ENCODE data around the gene UBAC1.

UBAC1 gene

GRCh38 chr9:135961277-135961715 lies at the start of gene UBAC1:
UBAC1 (minus strand) TSS chr9:135961373; CDS start chr9:135961162, 211 bp downstream.
- DNase-seq = peak; percentile 98 to 99
- TF ChIP-seq GATA1 (IDR thresholded peaks at IDR 0.05; ENCODE audit: low read depth, low read length) (no peak), POLR2A (IDR thresholded peaks at IDR 0.05; ENCODE audit: low read length) (no peak)

- no peak for DNase-seq
- no peak for TF ChIP-seq GATA1 (IDR thresholded peaks at IDR 0.05; ENCODE audit: low read depth, low read length)
- TF ChIP-seq POLR2A (IDR thresholded peaks at IDR 0.05; ENCODE audit: low read length) = no peak
Observed at GRCh38 chr9:136010615-136011361, 49.6 kb upstream of the UBAC1 start.

GRCh38 chr9:136010176-136010575 lies 49.0 kb upstream of the UBAC1 start:
- TF ChIP-seq POLR2A (IDR thresholded peaks at IDR 0.05; ENCODE audit: low read length) (no peak), GATA1 (IDR thresholded peaks at IDR 0.05; ENCODE audit: low read depth, low read length) (no peak)
- no peak for DNase-seq

GRCh38 chr9:136009516-136009915 lies 48.3 kb upstream of the UBAC1 start:
- DNase-seq = no peak
- TF ChIP-seq GATA1 (IDR thresholded peaks at IDR 0.05; ENCODE audit: low read depth, low read length) = no peak
- TF ChIP-seq POLR2A (IDR thresholded peaks at IDR 0.05; ENCODE audit: low read length) = no peak

GRCh38 chr9:136008693-136008997 lies 47.5 kb upstream of the UBAC1 start:
- DNase-seq = no peak
- TF ChIP-seq GATA1 (IDR thresholded peaks at IDR 0.05; ENCODE audit: low read depth, low read length) = no peak
- TF ChIP-seq POLR2A (IDR thresholded peaks at IDR 0.05; ENCODE audit: low read length) = no peak

- no peak for DNase-seq
- TF ChIP-seq POLR2A (IDR thresholded peaks at IDR 0.05; ENCODE audit: low read length) = no peak
- TF ChIP-seq GATA1 (IDR thresholded peaks at IDR 0.05; ENCODE audit: low read depth, low read length) = no peak
Observed at GRCh38 chr9:136007934-136008692, 46.9 kb upstream of the UBAC1 start.

- no peak for DNase-seq
- TF ChIP-seq POLR2A (IDR thresholded peaks at IDR 0.05; ENCODE audit: low read length) (no peak), GATA1 (IDR thresholded peaks at IDR 0.05; ENCODE audit: low read depth, low read length) (no peak)
Observed at GRCh38 chr9:136007276-136007933, 46.2 kb upstream of the UBAC1 start.

- TF ChIP-seq POLR2A (IDR thresholded peaks at IDR 0.05; ENCODE audit: low read length) = no peak
- TF ChIP-seq GATA1 (IDR thresholded peaks at IDR 0.05; ENCODE audit: low read depth, low read length) = no peak
- no peak for DNase-seq
Observed at GRCh38 chr9:136006169-136006568, 45.0 kb upstream of the UBAC1 start.

- DNase-seq = no peak
- TF ChIP-seq GATA1 (IDR thresholded peaks at IDR 0.05; ENCODE audit: low read depth, low read length) (no peak), POLR2A (IDR thresholded peaks at IDR 0.05; ENCODE audit: low read length) (no peak)
Observed at GRCh38 chr9:136004712-136005111, 43.5 kb upstream of the UBAC1 start.

- no peak for TF ChIP-seq POLR2A (IDR thresholded peaks at IDR 0.05; ENCODE audit: low read length)
- no peak for TF ChIP-seq GATA1 (IDR thresholded peaks at IDR 0.05; ENCODE audit: low read depth, low read length)
- no peak for DNase-seq
Observed at GRCh38 chr9:136004219-136004618, 43.0 kb upstream of the UBAC1 start.

GRCh38 chr9:136003411-136004218 lies 42.4 kb upstream of the UBAC1 start:
- DNase-seq = no peak
- TF ChIP-seq POLR2A (IDR thresholded peaks at IDR 0.05; ENCODE audit: low read length) = no peak
- TF ChIP-seq GATA1 (IDR thresholded peaks at IDR 0.05; ENCODE audit: low read depth, low read length) = no peak

GRCh38 chr9:136002881-136003280 lies 41.7 kb upstream of the UBAC1 start:
- TF ChIP-seq GATA1 (IDR thresholded peaks at IDR 0.05; ENCODE audit: low read depth, low read length) = no peak
- no peak for TF ChIP-seq POLR2A (IDR thresholded peaks at IDR 0.05; ENCODE audit: low read length)
- no peak for DNase-seq

- TF ChIP-seq POLR2A (IDR thresholded peaks at IDR 0.05; ENCODE audit: low read length) (no peak), GATA1 (IDR thresholded peaks at IDR 0.05; ENCODE audit: low read depth, low read length) (no peak)
- DNase-seq = no peak
Observed at GRCh38 chr9:136002215-136002614, 41.0 kb upstream of the UBAC1 start.

Data from erythroblast (primary cell).